Measurements from ENCODE around the gene PTCH2. TPM values are rescaled to one million over a fixed set of nuclear protein-coding genes. Genes with fewer than 3 reads are reported as not detected.

The PTCH2 gene
- total and polyA plus RNA-seq, 2 of the 13 experiments (the other 11 are each of a cell fraction or from before 2014, with no cell fraction given) = 0.60 to 1.5 TPM

- TF ChIP-seq POGK (CRISPR knock-in tag; conservative IDR thresholded peaks at IDR 0.05) (peak; percentile 88), FOXM1 (CRISPR knock-in tag; IDR thresholded peaks at IDR 0.05) (no peak), ATRX (CRISPR knock-in tag; IDR thresholded peaks at IDR 0.05; ENCODE audit: borderline replicate concordance) (no peak; the same call in 1 of the 2 replicates), ZNF614 (CRISPR knock-in tag; IDR thresholded peaks at IDR 0.05; ENCODE audit: borderline replicate concordance) (peak; percentile 68; the same call in 1 of the 2 replicates), CBX1 (IDR thresholded peaks at IDR 0.05; ENCODE audit: low read depth) (peak; percentile 98), HDAC2 (CRISPR knock-in tag; IDR thresholded peaks at IDR 0.05) (no peak; the same call in none of the 2 replicates), RNF2 (conservative IDR thresholded peaks at IDR 0.05; ENCODE audit: low read depth) (no peak), GATAD1 (CRISPR knock-in tag; IDR thresholded peaks at IDR 0.05) (peak; percentile 51; the same call in 1 of the 2 replicates), ETV6 (CRISPR knock-in tag; conservative IDR thresholded peaks at IDR 0.05) (peak; percentile 25; the same call in 1 of the 2 replicates), KLF9 (CRISPR knock-in tag; IDR thresholded peaks at IDR 0.05; ENCODE audit: low read depth) (peak; percentile 81; the same call in 1 of the 2 replicates), KLF11 (CRISPR knock-in tag; IDR thresholded peaks at IDR 0.05) (no peak; the same call in 1 of the 2 replicates), ZBTB8A (CRISPR knock-in tag; IDR thresholded peaks at IDR 0.05; ENCODE audit: borderline replicate concordance, low read depth) (no peak), IRF2 (CRISPR knock-in tag; IDR thresholded peaks at IDR 0.05) (peak; percentile 53; the same call in 1 of the 2 replicates), ZSCAN31 (CRISPR knock-in tag; IDR thresholded peaks at IDR 0.05; ENCODE audit: low read depth) (peak; percentile 77; the same call in 1 of the 2 replicates), ZNF7 (CRISPR knock-in tag; IDR thresholded peaks at IDR 0.05) (no peak), TEAD3 (CRISPR knock-in tag; optimal IDR thresholded peaks at IDR 0.05; ENCODE audit: borderline replicate concordance) (peak; percentile 68), ZKSCAN8 (CRISPR knock-in tag; IDR thresholded peaks at IDR 0.05; ENCODE audit: borderline replicate concordance) (0 out of 2 replicates have a peak, but pooled peaks have one; percentile 55), TBX2 (CRISPR knock-in tag; IDR thresholded peaks at IDR 0.05; ENCODE audit: borderline replicate concordance) (peak; percentile 26), GZF1 (CRISPR knock-in tag; IDR thresholded peaks at IDR 0.05) (no peak), ZBTB20 (CRISPR knock-in tag; IDR thresholded peaks at IDR 0.05; ENCODE audit: borderline replicate concordance, low read depth) (peak; percentile 83; the same call in 1 of the 2 replicates), AGO1 (IDR thresholded peaks at IDR 0.05; ENCODE audit: low read depth, low read length, poor library complexity, severe bottlenecking) (peak; percentile 84), CHCHD3 (CRISPR knock-in tag; IDR thresholded peaks at IDR 0.05) (no peak), ZNF672 (CRISPR knock-in tag; IDR thresholded peaks at IDR 0.05) (0 out of 2 replicates have a peak, but pooled peaks have one; percentile 24), PHF5A (CRISPR knock-in tag; IDR thresholded peaks at IDR 0.05; ENCODE audit: low read depth, unreplicated experiment) (peak; percentile 98), ZNF496 (CRISPR knock-in tag; IDR thresholded peaks at IDR 0.05; ENCODE audit: insufficient replicate concordance) (no peak), ARHGAP35 (CRISPR knock-in tag; IDR thresholded peaks at IDR 0.05; ENCODE audit: borderline replicate concordance) (no peak), ZSCAN30 (CRISPR knock-in tag; IDR thresholded peaks at IDR 0.05) (0 out of 2 replicates have a peak, but pooled peaks have one; percentile 50), YEATS4 (CRISPR knock-in tag; IDR thresholded peaks at IDR 0.05; ENCODE audit: borderline replicate concordance) (no peak), GFI1 (CRISPR knock-in tag; IDR thresholded peaks at IDR 0.05; ENCODE audit: borderline replicate concordance) (peak; percentile 67), TCF12 (IDR thresholded peaks at IDR 0.05) (no peak), TCF12 (CRISPR knock-in tag; IDR thresholded peaks at IDR 0.05) (peak; percentile 92; the same call in 1 of the 2 replicates), SMC3 (IDR thresholded peaks at IDR 0.05; ENCODE audit: low read length) (no peak; the same call in none of the 2 replicates)
Measured at GRCh38 chr1:44819608-44820327, 23.3 kb downstream of the PTCH2 start (continued).

Measured in HepG2 (cell line).